Measurements from ENCODE around the gene TEPSIN.

Gene TEPSIN

GRCh38 chr17:81181811-81182185, 57.1 kb downstream of the TEPSIN start:
- no peak for DNase-seq

- no peak for DNase-seq
Observed at GRCh38 chr17:81180836-81181810, 57.7 kb downstream of the TEPSIN start.

GRCh38 chr17:81179861-81180260, 59.0 kb downstream of the TEPSIN start:
- no peak for DNase-seq

- no peak for DNase-seq
Observed at GRCh38 chr17:81179220-81179619, 59.6 kb downstream of the TEPSIN start.

Data from stimulated activated CD4-positive, alpha-beta T cell treated with anti-CD3 and anti-CD28 coated beads, Interleukin-2, amount 100 ng/mL, for 48 hours (primary cell).